Caco-2 (cell line): ENCODE measurements around the gene MT2A. TPM values are rescaled to one million over a fixed set of nuclear protein-coding genes. Genes with fewer than 3 reads are reported as not detected.

Source experiments
- BruUV-seq: library from RNA; stranded (reverse); fragments of 400-500 nt; replicated peaks from 2 replicates; lab custom pipeline; 2021; lab: Mats Ljungman, UMichigan
- CTCF ChIA-PET: fragments of 300-600 bp; sonication (Branson Sonifier 250); formaldehyde crosslinking; loops from one replicate; lab custom pipeline; 2022; ENCODE audit warnings: antibody characterized with exemption; lab: Charles Lee
- POLR2A ChIA-PET: fragments of 300-600 bp; sonication (Branson Sonifier 250); formaldehyde crosslinking; loops from one replicate; lab custom pipeline; 2022; ENCODE audit warnings: antibody characterized with exemption; lab: Charles Lee
- DNase-seq, 2 experiments: peaks; one replicate each; pipeline versions ENCODE4 v3.0.0 to v3.0.0-alpha.2; 2020 to 2022
- H3K27me3 ChIP-seq: replicated peaks from 2 replicates; pipeline ENCODE4 v1.6.0; 2011; ENCODE audit warnings: low read length; ENCODE audit not compliant: control insufficient read depth, insufficient read depth
- H3K36me3 ChIP-seq: 2 replicates; pipeline ENCODE4 v1.5.1; 2011; ENCODE audit warnings: low read length; ENCODE audit not compliant: control insufficient read depth, insufficient read depth
- H3K4me1 ChIP-seq: fragments of 250-450 bp; sonication (Bioruptor Pico); 2 replicates; pipeline ENCODE4 v1.5.1; 2020; ENCODE audit warnings: mild to moderate bottlenecking
- H3K4me3 ChIP-seq: 2 replicates; pipeline ENCODE4 v1.5.1; 2011; ENCODE audit warnings: low read depth, mild to moderate bottlenecking, control low read depth, low read length
- H3K9me3 ChIP-seq: fragments of 250-450 bp; sonication (Bioruptor Pico); 2 replicates; pipeline ENCODE4 v1.5.1; 2020; ENCODE audit warnings: mild to moderate bottlenecking, moderate library complexity
- H3K27ac Mint-ChIP-seq: one replicate; pipeline ENCODE4 v1.8.0; 2022; ENCODE audit warnings: mixed read lengths; ENCODE audit not compliant: unreplicated experiment
- H3K27me3 Mint-ChIP-seq: one replicate; pipeline ENCODE4 v1.8.0; 2022; ENCODE audit warnings: mixed read lengths; ENCODE audit not compliant: insufficient read depth, unreplicated experiment
- H3K36me3 Mint-ChIP-seq: one replicate; pipeline ENCODE4 v1.8.0; 2022; ENCODE audit warnings: mild to moderate bottlenecking, mixed read lengths; ENCODE audit not compliant: insufficient read depth, unreplicated experiment
- H3K4me1 Mint-ChIP-seq: one replicate; pipeline ENCODE4 v1.8.0; 2022; ENCODE audit warnings: low read depth, mixed read lengths; ENCODE audit not compliant: unreplicated experiment
- H3K4me3 Mint-ChIP-seq: one replicate; pipeline ENCODE4 v1.8.0; 2022; ENCODE audit warnings: mild to moderate bottlenecking, moderate library complexity, mixed read lengths; ENCODE audit not compliant: unreplicated experiment
- H3K9me3 Mint-ChIP-seq: one replicate; pipeline ENCODE4 v1.8.0; 2022; ENCODE audit warnings: mixed read lengths; ENCODE audit not compliant: unreplicated experiment
- intact Hi-C: fragments of 100-400 bp; cut with micrococcal nuclease; formaldehyde crosslinking; loops from one replicate; pipeline ENCODE4 v1.10.0; 2022; ENCODE audit not compliant: unreplicated experiment
- total RNA-seq: library from RNA; stranded (reverse); gene quantifications from 2 replicates; pipeline ENCODE4 v1.2.3, GENCODE V29; 2022
- TF ChIP-seq, protein P1 (sequence below), 2 experiments: fragments of 200-600 bp in 1 of 2; IDR thresholded peaks; 1 replicate in 1 of 2; 2 replicates in 1 of 2; pipeline versions ENCODE4 v1.5.1 to v1.8.0; 2011 to 2022; ENCODE audit warnings: antibody characterized with exemption in 1 of 2, control low read depth in 1 of 2, inconsistent platforms in 1 of 2, low read depth in 1 of 2, low read length in 1 of 2, mild to moderate bottlenecking in 1 of 2, moderate library complexity in 1 of 2; ENCODE audit not compliant: insufficient read depth in 1 of 2, severe bottlenecking in 1 of 2, unreplicated experiment in 1 of 2

MT2A gene
- total RNA-seq, 1 experiment from 2014 or later, result 10.5 TPM

DNA sequence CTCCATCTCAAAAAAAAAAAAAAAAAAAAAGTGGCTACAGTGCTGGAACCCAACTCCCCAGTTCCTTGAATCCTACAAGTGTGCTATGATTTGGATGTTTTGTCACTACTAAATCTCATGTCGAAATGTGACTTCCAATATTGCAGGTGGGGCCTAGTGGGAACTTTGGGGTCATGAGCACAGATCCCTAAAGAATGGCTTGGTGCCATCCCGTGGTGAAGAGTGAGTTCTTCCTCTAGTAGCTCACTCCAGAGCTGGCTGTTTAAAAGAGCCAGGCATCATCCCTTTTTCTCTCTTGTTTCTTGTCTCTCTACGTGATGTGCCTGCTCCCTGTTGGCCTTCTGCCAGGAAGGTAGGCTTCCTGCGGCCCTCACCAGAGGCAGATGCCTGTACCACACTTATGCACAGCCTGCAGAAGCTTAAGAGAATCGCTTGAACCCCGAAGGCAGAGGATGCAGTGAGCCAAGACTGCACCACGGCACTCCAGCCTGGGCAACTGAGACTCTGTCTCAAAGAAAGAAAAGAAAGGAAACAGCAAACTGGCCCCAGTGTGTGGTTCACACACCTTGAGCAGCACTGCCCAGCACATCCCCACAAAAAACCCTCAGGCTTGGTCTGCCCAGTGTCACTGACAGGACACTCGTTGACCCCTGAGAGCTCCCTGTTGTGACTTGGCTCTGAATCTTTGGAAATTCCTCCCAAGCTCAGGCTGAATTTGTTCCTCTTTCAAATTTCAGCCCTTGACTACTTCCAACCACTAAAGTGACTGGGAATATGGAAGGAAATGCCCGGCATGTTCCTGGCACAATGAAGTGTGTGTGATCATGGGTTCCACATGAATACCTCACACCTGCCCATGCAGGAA lies 20.3 kb downstream of the MT2A start:
- no peak for DNase-seq
- H3K27me3 ChIP-seq, result peaks cover 6% of the 10 kb centered on the region; the same call in 1 of the 2 replicates
- ChIA-PET CTCF (no interaction called here), POLR2A (no interaction called here)
- Mint-ChIP-seq H3K36me3 (no peaks in the 10 kb centered on the region), H3K27ac (no peak overlapping the region), H3K4me1 (peaks cover 5% of the 10 kb centered on the region), H3K9me3 (no peaks in the 10 kb centered on the region), H3K27me3 (peaks cover 21% of the 10 kb centered on the region), H3K4me3 (no peak overlapping the region)
- BruUV-seq, result no TSS peak
- intact Hi-C loops, result no loop called here
- H3K9me3 ChIP-seq, result no peaks in the 10 kb centered on the region
- H3K4me3 ChIP-seq, result no peak overlapping the region
- TF ChIP-seq, protein P1, sequence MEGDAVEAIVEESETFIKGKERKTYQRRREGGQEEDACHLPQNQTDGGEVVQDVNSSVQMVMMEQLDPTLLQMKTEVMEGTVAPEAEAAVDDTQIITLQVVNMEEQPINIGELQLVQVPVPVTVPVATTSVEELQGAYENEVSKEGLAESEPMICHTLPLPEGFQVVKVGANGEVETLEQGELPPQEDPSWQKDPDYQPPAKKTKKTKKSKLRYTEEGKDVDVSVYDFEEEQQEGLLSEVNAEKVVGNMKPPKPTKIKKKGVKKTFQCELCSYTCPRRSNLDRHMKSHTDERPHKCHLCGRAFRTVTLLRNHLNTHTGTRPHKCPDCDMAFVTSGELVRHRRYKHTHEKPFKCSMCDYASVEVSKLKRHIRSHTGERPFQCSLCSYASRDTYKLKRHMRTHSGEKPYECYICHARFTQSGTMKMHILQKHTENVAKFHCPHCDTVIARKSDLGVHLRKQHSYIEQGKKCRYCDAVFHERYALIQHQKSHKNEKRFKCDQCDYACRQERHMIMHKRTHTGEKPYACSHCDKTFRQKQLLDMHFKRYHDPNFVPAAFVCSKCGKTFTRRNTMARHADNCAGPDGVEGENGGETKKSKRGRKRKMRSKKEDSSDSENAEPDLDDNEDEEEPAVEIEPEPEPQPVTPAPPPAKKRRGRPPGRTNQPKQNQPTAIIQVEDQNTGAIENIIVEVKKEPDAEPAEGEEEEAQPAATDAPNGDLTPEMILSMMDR (IDR thresholded peaks at IDR 0.05; ENCODE audit: insufficient read depth in 1 of 2, low read depth in 1 of 2, low read length in 1 of 2, severe bottlenecking in 1 of 2, unreplicated experiment in 1 of 2), result no peak
- no peaks in the 10 kb centered on the region for H3K36me3 ChIP-seq
- H3K4me1 ChIP-seq, result no peaks in the 10 kb centered on the region

DNA sequence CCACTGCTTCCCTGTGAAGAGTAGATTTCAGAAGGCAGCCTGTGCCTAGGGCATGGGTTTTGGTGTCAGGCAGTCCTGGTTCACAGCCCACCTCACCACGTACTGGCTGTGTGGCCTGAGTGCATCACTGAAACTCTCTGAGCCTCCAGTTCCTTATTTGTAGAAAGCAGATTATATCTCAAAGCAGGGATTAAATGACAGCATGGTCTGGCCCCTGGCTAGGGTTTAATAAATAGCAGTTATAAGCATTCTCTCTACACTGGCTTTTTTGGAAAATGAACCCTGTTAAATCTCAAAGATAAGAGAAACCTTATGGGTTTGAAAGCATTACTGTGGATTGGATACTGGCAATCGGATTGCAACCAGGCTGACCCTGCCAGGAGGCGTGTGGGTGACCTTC lies 21.1 kb downstream of the MT2A start:
- Mint-ChIP-seq H3K27me3 (peaks cover 24% of the 10 kb centered on the region), H3K4me1 (peaks cover 5% of the 10 kb centered on the region), H3K9me3 (no peaks in the 10 kb centered on the region), H3K36me3 (no peaks in the 10 kb centered on the region), H3K4me3 (no peak overlapping the region), H3K27ac (no peak overlapping the region)
- H3K4me1 ChIP-seq, result no peaks in the 10 kb centered on the region
- intact Hi-C loops, result no loop called here
- BruUV-seq, result no TSS peak
- TF ChIP-seq, protein P1 (IDR thresholded peaks at IDR 0.05; ENCODE audit: insufficient read depth in 1 of 2, low read depth in 1 of 2, low read length in 1 of 2, severe bottlenecking in 1 of 2, unreplicated experiment in 1 of 2), result no peak
- DNase-seq, result no peak
- no peak overlapping the region for H3K4me3 ChIP-seq
- ChIA-PET CTCF (interaction anchor here (0.6 kb wide), 1 partner anchor 11 kb away, joined by 3 read pairs; no protein-coding TSS in a partner anchor), POLR2A (no interaction called here)
- H3K27me3 ChIP-seq, result peaks cover 6% of the 10 kb centered on the region; the same call in 1 of the 2 replicates
- no peaks in the 10 kb centered on the region for H3K36me3 ChIP-seq
- H3K9me3 ChIP-seq, result no peaks in the 10 kb centered on the region

DNA sequence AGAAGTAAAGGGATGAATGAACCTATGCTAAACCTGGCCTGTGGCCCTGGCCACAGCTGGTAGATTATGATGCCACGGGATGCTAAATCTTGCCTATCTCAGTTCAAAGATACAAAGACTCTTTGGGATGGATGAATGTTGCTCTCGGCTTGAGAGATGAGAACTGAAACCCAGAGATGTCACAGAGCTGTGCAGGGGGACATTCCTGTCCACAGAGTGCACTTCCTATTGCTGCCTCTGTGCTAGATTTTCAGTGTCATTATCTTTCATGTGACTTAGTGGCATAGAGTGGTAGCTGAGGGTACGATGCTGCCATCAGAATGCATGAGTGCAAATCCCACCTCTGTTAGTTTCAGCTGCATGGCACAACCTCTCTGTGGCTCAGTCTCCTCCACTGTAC lies 21.8 kb downstream of the MT2A start:
- CTCF ChIA-PET, result interaction anchor here (0.6 kb wide), 2 partner anchors 11 to 22 kb away, joined by 3 read pairs; partner anchors contain the start of gene MT2A
- TF ChIP-seq, protein P1 (IDR thresholded peaks at IDR 0.05; ENCODE audit: insufficient read depth in 1 of 2, low read depth in 1 of 2, low read length in 1 of 2, severe bottlenecking in 1 of 2, unreplicated experiment in 1 of 2), result no peak
- no peaks in the 10 kb centered on the region for H3K36me3 ChIP-seq
- H3K4me3 Mint-ChIP-seq, result no peak overlapping the region
- BruUV-seq, result no TSS peak
- H3K27me3 ChIP-seq, result peaks cover 6% of the 10 kb centered on the region; the same call in 1 of the 2 replicates
- H3K9me3 Mint-ChIP-seq, result no peaks in the 10 kb centered on the region
- no peak overlapping the region for H3K27ac Mint-ChIP-seq
- H3K27me3 Mint-ChIP-seq, result peaks cover 30% of the 10 kb centered on the region
- no peaks in the 10 kb centered on the region for H3K9me3 ChIP-seq
- DNase-seq, result no peak
- no peaks in the 10 kb centered on the region for H3K36me3 Mint-ChIP-seq
- H3K4me3 ChIP-seq, result no peak overlapping the region
- peaks cover 5% of the 10 kb centered on the region for H3K4me1 Mint-ChIP-seq
- POLR2A ChIA-PET, result no interaction called here
- intact Hi-C loops, result no loop called here
- no peaks in the 10 kb centered on the region for H3K4me1 ChIP-seq
